Measurements from ENCODE around the gene NEGR1. TPM values are rescaled to one million over a fixed set of nuclear protein-coding genes. Genes with fewer than 3 reads are reported as not detected.

Gene NEGR1
- total RNA-seq, 4 donors from 2014 or later = 0.49 to 8.8 (median 2.7) TPM

DNA sequence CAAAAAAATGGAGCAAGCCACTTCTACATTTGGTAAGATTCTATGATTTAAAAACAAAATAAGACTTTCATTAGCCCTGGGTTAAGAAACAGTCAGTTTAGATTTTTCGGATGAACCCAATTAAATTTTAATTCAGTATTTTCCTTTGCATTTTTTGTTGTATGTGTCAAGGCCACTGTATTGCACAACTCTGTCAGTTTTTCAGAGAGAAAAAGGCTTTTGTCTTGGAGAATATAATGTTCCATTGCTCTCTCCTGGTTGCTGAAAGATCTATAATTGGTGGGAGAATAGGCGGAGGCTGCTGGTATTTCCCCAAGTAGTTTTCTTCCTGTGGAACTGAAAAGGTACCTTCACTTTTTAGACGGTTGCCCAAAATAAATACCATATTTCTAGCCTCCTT lies 84.6 kb downstream of the NEGR1 start:
- H3K4me3 ChIP-seq = no peak overlapping the region
- H3K27ac ChIP-seq = no peak overlapping the region
- intact Hi-C loops (cut with DNase I) = no loop called here
- no peaks in the 10 kb centered on the region for H3K9me3 ChIP-seq
- no peaks in the 10 kb centered on the region for H3K27me3 ChIP-seq
- H3K4me1 ChIP-seq = no peaks in the 10 kb centered on the region
- TF ChIP-seq, protein P1, sequence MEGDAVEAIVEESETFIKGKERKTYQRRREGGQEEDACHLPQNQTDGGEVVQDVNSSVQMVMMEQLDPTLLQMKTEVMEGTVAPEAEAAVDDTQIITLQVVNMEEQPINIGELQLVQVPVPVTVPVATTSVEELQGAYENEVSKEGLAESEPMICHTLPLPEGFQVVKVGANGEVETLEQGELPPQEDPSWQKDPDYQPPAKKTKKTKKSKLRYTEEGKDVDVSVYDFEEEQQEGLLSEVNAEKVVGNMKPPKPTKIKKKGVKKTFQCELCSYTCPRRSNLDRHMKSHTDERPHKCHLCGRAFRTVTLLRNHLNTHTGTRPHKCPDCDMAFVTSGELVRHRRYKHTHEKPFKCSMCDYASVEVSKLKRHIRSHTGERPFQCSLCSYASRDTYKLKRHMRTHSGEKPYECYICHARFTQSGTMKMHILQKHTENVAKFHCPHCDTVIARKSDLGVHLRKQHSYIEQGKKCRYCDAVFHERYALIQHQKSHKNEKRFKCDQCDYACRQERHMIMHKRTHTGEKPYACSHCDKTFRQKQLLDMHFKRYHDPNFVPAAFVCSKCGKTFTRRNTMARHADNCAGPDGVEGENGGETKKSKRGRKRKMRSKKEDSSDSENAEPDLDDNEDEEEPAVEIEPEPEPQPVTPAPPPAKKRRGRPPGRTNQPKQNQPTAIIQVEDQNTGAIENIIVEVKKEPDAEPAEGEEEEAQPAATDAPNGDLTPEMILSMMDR (IDR thresholded peaks at IDR 0.05) = no peak
- no peak for TF ChIP-seq POLR2A (IDR thresholded peaks at IDR 0.05)
- no peak for DNase-seq
- no peaks in the 10 kb centered on the region for H3K36me3 ChIP-seq
- WGBS, 2 donors = 77 to 79% methylated on average over 3 of the region's 3 CpGs

DNA sequence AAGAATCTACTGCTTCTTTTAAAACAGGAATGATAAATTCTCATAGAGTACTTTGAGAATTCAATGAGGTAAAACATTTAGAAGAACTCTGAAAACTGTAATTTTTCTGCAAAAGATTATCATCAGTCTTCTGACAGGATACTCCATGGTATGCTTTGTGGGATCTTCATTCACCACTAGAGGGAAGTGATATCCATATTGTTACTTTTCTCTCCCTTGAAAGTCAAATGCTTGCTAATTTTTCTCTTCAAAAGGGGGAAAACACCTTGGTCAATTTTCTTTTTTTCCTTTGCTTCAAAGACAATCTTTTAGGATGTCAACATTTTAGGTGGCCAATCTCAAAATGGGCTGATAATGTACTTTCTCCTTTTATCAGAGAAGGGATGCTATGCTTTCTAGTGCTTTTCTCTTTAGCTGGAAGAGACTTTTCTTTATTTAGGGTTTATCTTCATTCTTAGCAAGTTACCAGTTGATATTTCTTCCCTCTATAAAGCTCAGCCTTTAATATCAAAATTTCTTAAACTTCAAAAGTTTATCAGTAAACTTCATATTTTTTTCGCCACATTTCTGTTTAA lies 95.5 kb downstream of the NEGR1 start:
- TF ChIP-seq, protein P1 (IDR thresholded peaks at IDR 0.05) = peak in 3 of 6 experiments; percentile 7 to 32 (median 27)
- TF ChIP-seq POLR2A (IDR thresholded peaks at IDR 0.05) = no peak
- DNase-seq = no peak
- no peaks in the 10 kb centered on the region for H3K27me3 ChIP-seq
- H3K4me3 ChIP-seq = no peak overlapping the region
- intact Hi-C loops (cut with DNase I) = no loop called here
- H3K4me1 ChIP-seq = no peaks in the 10 kb centered on the region
- 74 to 75% methylated on average over 1 of the region's 1 CpG for WGBS, 2 donors
- H3K27ac ChIP-seq = no peak overlapping the region
- H3K36me3 ChIP-seq = no peaks in the 10 kb centered on the region
- H3K9me3 ChIP-seq = no peaks in the 10 kb centered on the region

DNA sequence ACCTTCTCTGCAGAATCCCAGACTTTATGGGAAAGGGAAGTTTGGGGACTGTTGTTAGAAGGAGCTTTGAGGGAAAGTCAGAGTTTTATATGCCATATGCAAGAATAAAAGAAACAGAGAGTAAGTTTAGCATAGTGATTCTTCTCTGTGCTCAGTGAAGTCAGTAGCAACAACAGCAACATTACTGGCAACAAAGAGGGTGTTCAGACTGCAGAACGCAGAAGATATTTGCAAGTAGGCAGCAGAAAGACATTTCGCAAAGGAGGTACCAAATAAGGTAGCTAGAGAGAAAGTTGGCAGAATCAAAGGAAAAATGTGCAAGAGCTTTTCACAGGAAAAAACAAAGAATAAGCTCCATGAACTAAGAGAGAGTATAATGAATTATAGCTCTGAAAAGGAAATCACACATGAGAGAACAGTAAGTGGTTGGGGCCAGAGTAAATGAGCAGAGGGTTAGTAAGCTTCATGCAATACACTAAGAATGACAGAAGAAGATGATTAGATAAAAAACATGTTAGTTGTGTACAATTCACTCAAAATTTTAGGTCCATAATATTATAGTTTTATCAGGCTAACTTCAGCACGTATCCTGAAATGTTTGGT lies 98.1 kb downstream of the NEGR1 start:
- Histone ChIP-seq H3K36me3 (no peaks in the 10 kb centered on the region), H3K4me3 (no peak overlapping the region), H3K27me3 (no peaks in the 10 kb centered on the region), H3K4me1 (no peaks in the 10 kb centered on the region), H3K9me3 (no peaks in the 10 kb centered on the region), H3K27ac (peak overlapping the region in 1 of 4 donors; percentile 11)
- intact Hi-C loops (cut with DNase I) = no loop called here
- no peak for TF ChIP-seq POLR2A (IDR thresholded peaks at IDR 0.05)
- TF ChIP-seq, protein P1 (IDR thresholded peaks at IDR 0.05) = no peak
- no peak for DNase-seq
- WGBS, 2 donors = 43 to 54% methylated on average over 3 of the region's 3 CpGs

DNA sequence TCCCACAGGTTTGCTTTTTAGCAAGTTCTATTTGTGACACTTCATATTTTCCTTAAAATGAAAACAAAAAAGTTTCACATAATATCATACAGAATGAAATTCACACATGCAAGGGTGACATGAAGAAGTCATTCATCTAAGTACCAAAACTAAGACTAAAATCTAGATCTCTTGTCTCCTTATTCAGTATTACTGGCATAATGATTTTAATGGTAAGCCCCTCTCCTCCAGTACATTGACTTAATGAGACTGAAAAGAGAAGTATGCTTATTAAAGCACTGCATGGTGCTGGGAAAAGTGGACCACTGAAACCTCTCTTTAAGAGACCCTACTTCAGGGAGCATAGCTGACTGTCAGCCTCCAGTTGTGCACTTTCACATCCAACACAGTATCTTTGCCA lies 99.5 kb downstream of the NEGR1 start:
- Histone ChIP-seq H3K27me3 (no peaks in the 10 kb centered on the region), H3K9me3 (no peaks in the 10 kb centered on the region), H3K4me3 (no peak overlapping the region), H3K36me3 (no peaks in the 10 kb centered on the region), H3K27ac (no peak overlapping the region), H3K4me1 (no peaks in the 10 kb centered on the region)
- no peak for DNase-seq
- intact Hi-C loops (cut with DNase I) = no loop called here
- TF ChIP-seq, protein P1 (IDR thresholded peaks at IDR 0.05) = no peak
- no peak for TF ChIP-seq POLR2A (IDR thresholded peaks at IDR 0.05)

DNA sequence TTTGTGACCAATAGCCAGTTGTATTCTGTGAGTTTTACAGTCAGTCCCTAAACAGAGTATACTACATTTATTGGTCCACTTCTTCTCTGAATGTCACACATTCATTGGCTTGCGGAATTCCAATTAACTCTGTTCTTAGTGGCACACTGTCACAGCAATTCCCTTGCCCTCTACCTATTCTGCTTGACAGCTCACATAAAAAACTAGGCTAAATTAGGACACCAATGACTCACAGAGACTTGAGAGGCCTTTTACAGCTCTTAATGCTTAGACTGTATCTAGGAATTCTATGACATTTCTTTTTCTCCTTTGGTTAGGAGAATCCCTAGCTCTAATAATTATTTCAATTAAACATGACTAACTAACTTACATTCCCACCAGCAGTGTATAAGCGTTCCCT lies 104.1 kb downstream of the NEGR1 start:
- Histone ChIP-seq H3K9me3 (no peaks in the 10 kb centered on the region), H3K27me3 (no peaks in the 10 kb centered on the region), H3K4me1 (no peaks in the 10 kb centered on the region), H3K4me3 (no peak overlapping the region), H3K36me3 (no peaks in the 10 kb centered on the region), H3K27ac (no peak overlapping the region)
- DNase-seq = no peak
- intact Hi-C loops (cut with DNase I) = no loop called here
- TF ChIP-seq, protein P1 (IDR thresholded peaks at IDR 0.05) = no peak
- TF ChIP-seq POLR2A (IDR thresholded peaks at IDR 0.05) = no peak
- WGBS, 2 donors = 89 to 96% methylated on average over 2 of the region's 2 CpGs
